ENCODE measurements around the gene CYRIA. TPM values are rescaled to one million over a fixed set of nuclear protein-coding genes. Genes with fewer than 3 reads are reported as not detected.

Gene CYRIA
- total and polyA plus RNA-seq, 11 donors: 0.86 to 19.9 (median 2.7) TPM

DNA sequence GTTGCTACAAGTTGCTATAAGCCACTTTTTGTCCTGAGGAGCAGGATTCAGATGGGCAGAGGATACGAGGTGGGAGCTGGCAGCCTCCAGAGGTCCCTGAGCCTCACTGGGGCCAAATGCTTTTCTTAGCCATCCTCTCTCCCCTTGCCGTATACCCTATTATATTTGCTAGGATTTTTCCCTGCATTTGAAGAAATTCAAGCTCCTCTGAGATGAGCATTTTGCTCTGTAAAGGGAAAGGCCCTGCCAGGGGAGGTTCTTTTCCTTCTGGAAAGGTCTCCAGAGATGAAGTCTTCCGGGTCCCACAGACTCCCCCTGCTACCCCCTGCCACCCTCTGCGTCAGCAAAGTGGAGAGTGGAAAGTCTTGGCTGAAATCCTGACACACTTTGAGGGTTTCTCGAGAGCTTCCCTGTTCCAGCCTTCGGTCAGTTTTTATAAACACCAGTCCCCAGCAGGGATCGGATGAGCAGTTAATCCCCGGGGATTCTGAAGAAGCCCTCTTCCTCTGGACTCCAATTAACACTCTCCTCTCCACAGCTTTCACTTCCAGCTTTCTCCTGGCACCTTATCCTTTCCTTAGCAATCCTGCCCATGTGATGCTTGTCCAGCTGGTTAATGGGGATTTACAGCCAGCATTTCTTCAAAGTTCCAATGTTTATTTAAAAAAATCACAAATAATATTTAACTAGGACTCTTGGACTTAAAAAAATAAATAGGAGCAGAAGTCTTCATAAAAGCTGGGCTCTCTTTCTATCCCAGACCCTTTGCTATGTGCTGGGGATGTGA is 13.1 kb downstream of the CYRIA start:
- intact Hi-C loops (cut with DNase I): no loop called here
- peaks cover 0 to 82% (median 46%) of the 10 kb centered on the region in 12 donors for H3K4me1 ChIP-seq

DNA sequence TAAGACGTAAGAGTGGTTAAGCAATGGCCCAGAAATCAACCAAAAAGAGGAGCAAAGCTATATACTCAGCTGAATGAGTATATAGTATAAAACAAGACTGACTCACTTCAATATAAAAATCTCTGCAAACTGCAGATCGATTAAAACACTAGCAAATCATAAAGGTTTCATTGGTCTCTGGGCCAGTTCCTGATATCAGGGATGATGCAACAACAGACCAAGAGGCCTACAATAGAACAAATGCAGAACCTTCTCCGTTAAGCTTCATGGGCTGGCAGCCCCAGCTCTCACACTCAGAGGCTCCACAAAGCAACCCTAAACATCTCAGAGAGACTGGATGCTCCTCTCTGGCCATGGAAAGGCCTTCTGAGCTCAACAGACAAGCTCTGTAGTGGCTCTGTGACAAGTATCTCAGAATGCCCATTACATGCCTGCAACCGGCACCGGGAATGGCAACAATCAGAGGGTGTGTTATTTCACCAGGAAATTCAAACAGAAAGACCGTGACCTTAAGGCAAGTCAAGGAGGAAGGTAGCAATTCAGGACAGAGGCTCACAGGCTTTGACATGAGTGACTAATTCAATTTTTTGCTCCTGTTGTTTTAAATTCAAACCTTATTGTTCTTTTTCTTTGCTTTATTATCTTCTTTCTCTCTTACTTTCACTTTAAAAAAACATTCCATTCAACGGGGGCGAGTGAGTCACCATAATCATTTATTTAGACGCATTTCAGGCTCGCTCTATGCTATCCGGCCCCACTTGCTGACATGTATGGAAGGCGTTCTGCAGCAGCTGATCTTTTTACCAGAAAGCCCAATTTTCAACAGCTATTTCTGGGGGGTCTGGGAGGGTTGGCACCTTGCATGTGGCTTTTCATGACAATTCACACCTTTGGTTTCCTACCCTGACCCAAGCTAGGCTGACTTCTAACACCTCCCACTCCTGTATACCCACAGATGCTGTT is 15.1 kb downstream of the CYRIA start:
- H3K27me3 ChIP-seq: no peaks in the 10 kb centered on the region
- TF ChIP-seq, protein P1, sequence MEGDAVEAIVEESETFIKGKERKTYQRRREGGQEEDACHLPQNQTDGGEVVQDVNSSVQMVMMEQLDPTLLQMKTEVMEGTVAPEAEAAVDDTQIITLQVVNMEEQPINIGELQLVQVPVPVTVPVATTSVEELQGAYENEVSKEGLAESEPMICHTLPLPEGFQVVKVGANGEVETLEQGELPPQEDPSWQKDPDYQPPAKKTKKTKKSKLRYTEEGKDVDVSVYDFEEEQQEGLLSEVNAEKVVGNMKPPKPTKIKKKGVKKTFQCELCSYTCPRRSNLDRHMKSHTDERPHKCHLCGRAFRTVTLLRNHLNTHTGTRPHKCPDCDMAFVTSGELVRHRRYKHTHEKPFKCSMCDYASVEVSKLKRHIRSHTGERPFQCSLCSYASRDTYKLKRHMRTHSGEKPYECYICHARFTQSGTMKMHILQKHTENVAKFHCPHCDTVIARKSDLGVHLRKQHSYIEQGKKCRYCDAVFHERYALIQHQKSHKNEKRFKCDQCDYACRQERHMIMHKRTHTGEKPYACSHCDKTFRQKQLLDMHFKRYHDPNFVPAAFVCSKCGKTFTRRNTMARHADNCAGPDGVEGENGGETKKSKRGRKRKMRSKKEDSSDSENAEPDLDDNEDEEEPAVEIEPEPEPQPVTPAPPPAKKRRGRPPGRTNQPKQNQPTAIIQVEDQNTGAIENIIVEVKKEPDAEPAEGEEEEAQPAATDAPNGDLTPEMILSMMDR (IDR thresholded peaks at IDR 0.05): no peak
- no peak for TF ChIP-seq POLR2A (IDR thresholded peaks at IDR 0.05)
- no peak for DNase-seq
- peaks cover 0 to 63% (median 33%) of the 10 kb centered on the region in 12 donors for H3K4me1 ChIP-seq
- peak overlapping the region in 8 of 12 donors; percentile 0 to 85 (median 54) for H3K27ac ChIP-seq
- ATAC-seq: peak in 2 of 4 donors; percentile 28 to 55
- peaks cover 0 to 9% (median 0%) of the 10 kb centered on the region in 9 donors for H3K36me3 ChIP-seq
- 51 to 58% (median 55%) methylated on average over 12 of the region's 12 CpGs for WGBS, 4 donors
- H3K9me3 ChIP-seq: no peaks in the 10 kb centered on the region
- intact Hi-C loops (cut with DNase I): no loop called here
- peak overlapping the region in 8 of 12 donors; percentile 2 to 46 (median 27) for H3K4me3 ChIP-seq

More for the DNA sequence above, 13.1 kb downstream of the CYRIA start:
- no peak for TF ChIP-seq POLR2A (IDR thresholded peaks at IDR 0.05)
- TF ChIP-seq, protein P1 (IDR thresholded peaks at IDR 0.05): no peak
- 33 to 48% (median 44%) methylated on average over 8 of the region's 8 CpGs for WGBS, 4 donors
- Histone ChIP-seq H3K27me3 (no peaks in the 10 kb centered on the region), H3K27ac (peak overlapping the region; percentile 25 to 85 (median 56)), H3K9me3 (no peaks in the 10 kb centered on the region), H3K36me3 (no peaks in the 10 kb centered on the region), H3K4me3 (no peak overlapping the region)
- ATAC-seq (peak in 3 of 4 donors; percentile 13 to 46 (median 34)), DNase-seq (peak in 1 of 5 donors; percentile 47)

DNA sequence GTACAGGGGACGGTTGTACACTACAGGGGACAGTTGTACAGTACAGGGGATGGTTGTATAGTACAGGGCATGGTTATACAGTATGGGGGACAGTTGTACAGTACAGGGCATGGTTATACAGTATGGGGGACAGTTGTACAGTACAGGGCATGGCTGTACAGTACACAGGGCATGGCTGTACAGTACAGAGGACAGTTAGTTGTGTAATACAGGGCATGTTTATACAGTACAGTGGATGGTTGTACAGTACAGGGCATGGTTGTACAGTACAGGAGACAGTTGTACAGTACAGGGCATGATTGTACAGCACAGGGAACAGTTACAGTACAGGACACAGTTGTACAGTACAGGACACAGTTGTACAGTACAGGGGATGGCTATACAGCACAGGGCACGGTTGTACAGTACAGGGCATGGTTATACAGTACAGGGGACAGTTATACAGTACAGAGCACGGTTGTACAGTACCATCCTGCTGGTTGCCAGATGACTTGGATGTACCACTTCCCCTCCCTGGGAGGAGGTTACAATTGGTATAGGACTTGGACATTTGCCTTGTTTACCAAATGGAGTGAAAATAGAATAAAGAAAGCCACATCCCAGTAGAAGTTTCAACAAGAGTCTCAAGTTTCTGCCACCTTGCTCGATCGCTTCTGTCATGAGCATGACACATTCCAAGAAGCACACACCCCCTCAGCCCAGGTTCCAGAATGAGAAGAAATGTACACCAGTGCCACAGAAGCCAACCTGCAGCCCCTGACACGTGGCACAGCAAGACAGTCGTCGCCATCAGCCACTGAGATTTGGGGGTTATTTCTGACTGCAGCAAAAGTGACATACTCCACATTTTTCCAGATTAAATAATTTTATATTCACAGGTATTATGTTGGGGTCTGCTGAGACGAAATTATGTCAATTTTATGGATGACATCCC is 16.0 kb downstream of the CYRIA start:
- no peak for DNase-seq
- H3K4me1 ChIP-seq: peaks cover 0 to 54% (median 32%) of the 10 kb centered on the region in 12 donors
- peaks cover 0 to 17% (median 0%) of the 10 kb centered on the region in 9 donors for H3K36me3 ChIP-seq
- H3K27me3 ChIP-seq: no peaks in the 10 kb centered on the region
- peak in 1 of 4 donors; percentile 22 for ATAC-seq
- intact Hi-C loops (cut with DNase I): no loop called here
- peak overlapping the region in 1 of 12 donors; percentile 85 for H3K27ac ChIP-seq
- TF ChIP-seq, protein P1 (IDR thresholded peaks at IDR 0.05): no peak
- no peak for TF ChIP-seq POLR2A (IDR thresholded peaks at IDR 0.05)
- H3K9me3 ChIP-seq: no peaks in the 10 kb centered on the region
- 87 to 94% (median 92%) methylated on average over 9 of the region's 9 CpGs for WGBS, 4 donors
- H3K4me3 ChIP-seq: no peak overlapping the region

Measured in heart left ventricle (tissue), 16 donors.